ENCODE data around the gene CPLX1. TPM values are rescaled to one million over a fixed set of nuclear protein-coding genes. Genes with fewer than 3 reads are reported as not detected.
"Not testable (repeated sequence)": the region's sequence is repeated elsewhere in the genome, so short reads cannot be mapped to it uniquely, and the experiment has no call there.

Gene CPLX1
- total and polyA plus RNA-seq, 9 donors: 0.09 to 0.91 (median 0.27) TPM

DNA sequence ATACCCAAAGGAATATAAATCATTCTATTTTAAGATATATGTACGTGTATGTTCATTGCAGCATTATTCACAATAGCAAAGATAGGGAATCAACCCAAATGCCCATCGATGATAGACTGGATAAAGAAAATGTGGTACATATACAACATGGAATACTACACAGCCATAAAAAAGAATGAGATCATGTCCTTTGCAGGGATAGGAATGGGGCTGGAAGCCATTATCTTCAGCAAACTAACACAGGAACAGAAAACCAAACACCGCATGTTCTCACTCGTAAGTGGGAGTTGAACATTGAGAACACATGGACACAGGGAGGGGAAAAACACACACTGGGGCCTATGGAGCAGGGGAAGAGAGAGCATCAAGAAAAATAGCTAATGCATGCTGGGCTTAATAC, 18.9 kb downstream of the CPLX1 start:
- H3K4me3 ChIP-seq (ENCODE audit: low read length); H3K27me3 ChIP-seq (ENCODE audit: control insufficient read depth, insufficient read depth, low read length); DNase-seq; H3K27ac ChIP-seq (ENCODE audit: low read length); H3K36me3 ChIP-seq (ENCODE audit: control insufficient read depth, insufficient read depth, low read length); H3K4me1 ChIP-seq (ENCODE audit: control insufficient read depth, insufficient read depth, low read length); H3K9me3 ChIP-seq (replicated peaks; ENCODE audit: control insufficient read depth, low read depth, low read length): not testable (repeated sequence)
- WGBS (ENCODE audit: insufficient coverage): no CpG with 5 or more reads among the region's 4 CpGs

DNA sequence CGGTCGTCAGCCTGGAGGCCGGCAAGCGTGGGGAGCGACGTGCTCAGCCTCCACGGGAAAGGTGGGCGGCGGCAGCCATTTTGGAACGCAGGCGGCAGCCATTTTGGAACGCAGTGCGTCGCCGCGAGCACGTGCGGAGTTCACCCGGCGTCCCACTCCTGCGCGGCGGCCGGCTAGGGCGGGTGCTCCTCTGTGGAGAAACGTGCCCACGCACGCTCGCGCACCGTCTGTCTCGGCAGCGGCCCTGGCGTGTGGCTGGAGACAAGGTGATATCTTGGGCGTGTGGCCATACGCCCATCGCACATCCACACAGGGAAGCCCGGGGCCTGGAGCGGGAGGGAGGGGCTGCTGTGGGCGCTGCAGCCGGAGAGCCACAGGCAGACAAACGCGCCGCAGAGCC, 21.1 kb downstream of the CPLX1 start:
- Histone ChIP-seq H3K4me3 (ENCODE audit: low read length) (no peak overlapping the region), H3K9me3 (replicated peaks; ENCODE audit: control insufficient read depth, low read depth, low read length) (peaks cover 3% of the 10 kb centered on the region), H3K27me3 (ENCODE audit: control insufficient read depth, insufficient read depth, low read length) (no peaks in the 10 kb centered on the region), H3K36me3 (ENCODE audit: control insufficient read depth, insufficient read depth, low read length) (no peaks in the 10 kb centered on the region), H3K27ac (ENCODE audit: low read length) (no peak overlapping the region), H3K4me1 (ENCODE audit: control insufficient read depth, insufficient read depth, low read length) (no peaks in the 10 kb centered on the region)
- DNase-seq: no peak
- 71% methylated on average over 36 of the region's 44 CpGs for WGBS (ENCODE audit: insufficient coverage)

DNA sequence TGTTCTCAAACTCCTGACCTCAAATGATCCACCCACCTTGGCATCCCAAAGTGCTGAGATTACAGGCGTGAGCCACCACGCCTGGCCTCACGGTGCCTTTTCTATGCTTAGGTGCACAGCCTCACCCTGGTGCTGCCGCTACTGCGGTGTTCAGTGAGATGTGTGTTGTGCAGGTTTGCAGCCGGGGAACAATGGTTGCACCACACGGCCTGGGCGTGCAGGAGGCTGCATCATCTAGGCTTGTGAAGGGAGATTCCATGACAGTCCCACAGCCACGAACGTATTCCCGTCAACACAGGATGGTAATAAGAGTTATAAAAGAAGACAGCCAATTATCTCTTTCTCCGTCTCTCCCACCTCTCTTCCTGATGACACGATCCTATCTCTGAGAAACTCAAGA, 22.0 kb downstream of the CPLX1 start:
- Histone ChIP-seq H3K4me1 (ENCODE audit: control insufficient read depth, insufficient read depth, low read length) (no peaks in the 10 kb centered on the region), H3K9me3 (replicated peaks; ENCODE audit: control insufficient read depth, low read depth, low read length) (peaks cover 3% of the 10 kb centered on the region), H3K4me3 (ENCODE audit: low read length) (no peak overlapping the region), H3K36me3 (ENCODE audit: control insufficient read depth, insufficient read depth, low read length) (no peaks in the 10 kb centered on the region), H3K27me3 (ENCODE audit: control insufficient read depth, insufficient read depth, low read length) (no peaks in the 10 kb centered on the region), H3K27ac (ENCODE audit: low read length) (no peak overlapping the region)
- WGBS (ENCODE audit: insufficient coverage): 83% methylated on average over 9 of the region's 13 CpGs
- DNase-seq: no peak

DNA sequence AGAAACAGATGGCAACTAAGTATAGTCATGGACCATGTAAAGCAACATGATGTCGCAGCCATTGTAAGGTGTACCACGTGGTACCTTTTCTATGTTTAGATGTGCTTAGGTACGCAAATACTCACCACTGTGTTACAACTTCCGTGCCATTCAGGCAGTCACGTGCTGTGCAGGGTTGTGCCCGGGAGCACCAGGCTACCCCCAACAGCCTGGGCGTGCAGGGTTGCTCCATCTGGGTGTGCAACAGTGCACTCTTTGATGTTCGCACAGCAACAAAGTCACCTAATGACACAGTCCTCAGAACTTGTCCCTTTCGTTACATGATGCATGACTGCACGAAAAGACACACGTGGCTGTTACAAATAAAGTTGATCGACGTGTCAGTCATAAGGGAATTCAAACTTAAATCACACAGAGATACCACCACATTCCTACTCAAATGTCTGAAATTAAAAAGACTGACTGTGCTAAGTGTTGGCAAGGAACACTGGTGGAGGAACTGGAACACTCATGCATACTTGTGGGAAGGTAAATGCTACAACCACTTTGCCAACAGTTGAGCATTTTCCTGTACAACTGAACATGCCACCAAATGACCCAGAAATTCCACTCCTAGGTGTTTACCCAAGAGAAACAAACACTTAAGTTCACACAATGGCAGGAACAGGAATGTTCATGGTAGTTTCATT, 24.3 kb downstream of the CPLX1 start:
- Histone ChIP-seq H3K36me3 (ENCODE audit: control insufficient read depth, insufficient read depth, low read length) (no peaks in the 10 kb centered on the region), H3K9me3 (replicated peaks; ENCODE audit: control insufficient read depth, low read depth, low read length) (peaks cover 3% of the 10 kb centered on the region), H3K4me3 (ENCODE audit: low read length) (no peak overlapping the region), H3K4me1 (ENCODE audit: control insufficient read depth, insufficient read depth, low read length) (no peaks in the 10 kb centered on the region), H3K27me3 (ENCODE audit: control insufficient read depth, insufficient read depth, low read length) (peaks cover 13% of the 10 kb centered on the region), H3K27ac (ENCODE audit: low read length) (no peak overlapping the region)
- no peak for DNase-seq
- 79% methylated on average over 8 of the region's 13 CpGs for WGBS (ENCODE audit: insufficient coverage)

DNA sequence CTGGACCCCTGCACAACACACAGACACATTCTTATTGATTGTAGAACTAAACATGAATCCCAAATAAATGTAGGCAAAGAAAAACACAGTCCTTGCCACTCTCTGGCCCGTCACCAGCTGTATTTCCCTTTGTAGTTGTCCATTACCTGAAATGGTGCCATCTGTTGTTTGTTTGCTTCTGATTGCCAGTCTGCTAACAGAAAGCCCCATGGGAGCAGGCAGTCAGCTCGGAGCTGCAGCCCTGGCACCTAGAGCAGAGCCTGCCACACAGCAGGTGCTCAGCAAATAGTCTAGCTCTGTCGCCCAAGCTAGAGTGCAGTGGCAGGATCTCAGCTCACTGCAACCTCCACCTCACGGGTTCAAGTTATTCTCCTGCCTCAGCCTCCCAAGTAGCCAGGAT, 28.9 kb downstream of the CPLX1 start:
- 41% methylated on average over 3 of the region's 4 CpGs for WGBS (ENCODE audit: insufficient coverage)
- Histone ChIP-seq H3K4me3 (ENCODE audit: low read length) (no peak overlapping the region), H3K36me3 (ENCODE audit: control insufficient read depth, insufficient read depth, low read length) (no peaks in the 10 kb centered on the region), H3K9me3 (replicated peaks; ENCODE audit: control insufficient read depth, low read depth, low read length) (peaks cover 3% of the 10 kb centered on the region), H3K27ac (ENCODE audit: low read length) (no peak overlapping the region), H3K27me3 (ENCODE audit: control insufficient read depth, insufficient read depth, low read length) (peaks cover 58% of the 10 kb centered on the region), H3K4me1 (ENCODE audit: control insufficient read depth, insufficient read depth, low read length) (peaks cover 7% of the 10 kb centered on the region)
- no peak for DNase-seq

DNA sequence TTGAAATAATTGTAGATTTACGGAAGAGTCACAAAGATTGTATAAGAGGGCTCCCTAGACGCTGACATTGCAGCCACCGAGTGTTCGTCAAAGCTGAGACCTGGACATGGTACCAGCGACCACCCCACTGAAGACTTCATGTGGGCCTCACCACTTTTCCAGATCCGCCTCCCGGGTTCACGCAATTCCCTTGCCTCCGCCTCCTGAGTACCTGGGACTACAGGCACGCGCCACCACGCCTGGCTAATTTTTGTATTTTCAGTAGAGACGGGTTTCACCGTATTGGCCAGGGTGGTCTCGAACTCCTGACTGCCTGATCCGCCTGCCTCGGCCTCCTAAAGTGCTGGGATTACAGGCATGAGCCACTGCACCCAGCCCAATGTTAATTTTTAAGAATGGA, 29.7 kb downstream of the CPLX1 start:
- WGBS (ENCODE audit: insufficient coverage): 89% methylated on average over 15 of the region's 17 CpGs
- Histone ChIP-seq H3K27me3 (ENCODE audit: control insufficient read depth, insufficient read depth, low read length) (peaks cover 67% of the 10 kb centered on the region), H3K27ac (ENCODE audit: low read length) (no peak overlapping the region), H3K9me3 (replicated peaks; ENCODE audit: control insufficient read depth, low read depth, low read length) (no peaks in the 10 kb centered on the region), H3K36me3 (ENCODE audit: control insufficient read depth, insufficient read depth, low read length) (no peaks in the 10 kb centered on the region), H3K4me3 (ENCODE audit: low read length) (no peak overlapping the region), H3K4me1 (ENCODE audit: control insufficient read depth, insufficient read depth, low read length) (peaks cover 9% of the 10 kb centered on the region)
- no peak for DNase-seq

DNA sequence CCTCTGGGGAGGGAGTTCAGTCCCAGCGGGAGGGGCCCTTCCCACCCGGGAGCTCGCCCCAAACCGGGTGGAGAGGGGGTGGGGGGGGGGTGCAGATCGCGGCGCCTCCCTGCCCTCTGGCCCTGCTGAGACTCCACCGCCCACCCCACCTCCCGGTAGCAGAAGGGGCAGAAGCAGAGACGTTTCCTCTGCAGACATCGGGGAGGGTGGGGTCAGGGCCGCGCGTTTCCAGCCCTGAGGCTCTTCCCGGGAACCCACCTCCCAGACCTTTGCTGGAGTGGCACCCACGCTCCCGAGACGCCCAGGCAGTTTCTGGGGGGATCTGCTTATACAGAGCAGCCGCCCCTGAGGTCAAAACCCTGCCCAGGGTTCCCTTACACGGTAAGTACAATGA, 30.2 kb downstream of the CPLX1 start:
- no peaks in the 10 kb centered on the region for H3K36me3 ChIP-seq (ENCODE audit: control insufficient read depth, insufficient read depth, low read length)
- WGBS (ENCODE audit: insufficient coverage): 8% methylated on average over 6 of the region's 20 CpGs
- peaks cover 9% of the 10 kb centered on the region for H3K4me1 ChIP-seq (ENCODE audit: control insufficient read depth, insufficient read depth, low read length)
- no peak overlapping the region for H3K27ac ChIP-seq (ENCODE audit: low read length)
- H3K9me3 ChIP-seq (replicated peaks; ENCODE audit: control insufficient read depth, low read depth, low read length): no peaks in the 10 kb centered on the region
- H3K27me3 ChIP-seq (ENCODE audit: control insufficient read depth, insufficient read depth, low read length): peaks cover 70% of the 10 kb centered on the region
- DNase-seq: no peak
- no peak overlapping the region for H3K4me3 ChIP-seq (ENCODE audit: low read length)

DNA sequence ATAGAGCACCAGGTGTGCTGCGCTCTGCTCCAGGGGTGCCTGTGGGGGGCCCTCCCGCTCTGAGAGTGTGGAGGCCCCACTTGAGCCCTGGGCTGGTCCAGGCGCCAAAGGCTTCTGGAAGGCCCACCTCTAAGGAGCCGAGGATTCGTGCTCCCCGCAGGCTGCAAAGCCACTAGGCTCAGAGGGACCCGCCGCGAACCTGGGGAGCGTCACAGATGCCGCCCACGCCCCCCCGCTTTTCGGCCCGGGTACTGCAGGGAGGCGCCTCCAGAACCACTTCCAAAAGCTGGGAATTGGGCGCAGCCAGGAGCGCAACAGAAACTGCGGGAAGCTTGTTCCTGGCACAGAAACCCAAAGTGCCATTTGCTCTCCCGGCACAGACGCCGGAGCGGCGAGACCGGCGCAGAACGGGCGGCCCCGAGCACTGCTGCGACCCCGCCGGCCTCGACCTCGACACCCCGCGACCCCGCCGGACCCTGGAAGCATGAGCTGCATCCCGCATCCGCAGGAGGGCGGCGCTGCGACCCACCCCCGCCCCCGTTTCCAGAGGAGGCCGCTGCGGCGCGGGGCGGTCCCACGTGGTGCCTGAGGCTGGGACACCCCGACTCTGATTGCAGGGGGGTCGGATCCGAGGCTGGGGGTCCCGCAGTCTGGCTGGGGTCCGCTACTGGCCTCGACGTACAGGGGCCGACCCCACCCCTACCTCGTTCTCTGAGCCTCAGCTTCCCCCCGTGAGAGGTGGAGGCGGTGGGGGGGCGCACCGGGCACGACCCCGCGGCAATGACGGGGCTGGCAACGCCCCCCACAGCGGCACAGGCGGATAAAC, 30.8 kb downstream of the CPLX1 start:
- WGBS (ENCODE audit: insufficient coverage): 1% methylated on average over 55 of the region's 71 CpGs
- Histone ChIP-seq H3K9me3 (replicated peaks; ENCODE audit: control insufficient read depth, low read depth, low read length) (no peaks in the 10 kb centered on the region), H3K36me3 (ENCODE audit: control insufficient read depth, insufficient read depth, low read length) (no peaks in the 10 kb centered on the region), H3K27ac (ENCODE audit: low read length) (no peak overlapping the region), H3K4me1 (ENCODE audit: control insufficient read depth, insufficient read depth, low read length) (peaks cover 14% of the 10 kb centered on the region), H3K27me3 (ENCODE audit: control insufficient read depth, insufficient read depth, low read length) (peaks cover 73% of the 10 kb centered on the region), H3K4me3 (ENCODE audit: low read length) (no peak overlapping the region)
- no peak for DNase-seq

DNA sequence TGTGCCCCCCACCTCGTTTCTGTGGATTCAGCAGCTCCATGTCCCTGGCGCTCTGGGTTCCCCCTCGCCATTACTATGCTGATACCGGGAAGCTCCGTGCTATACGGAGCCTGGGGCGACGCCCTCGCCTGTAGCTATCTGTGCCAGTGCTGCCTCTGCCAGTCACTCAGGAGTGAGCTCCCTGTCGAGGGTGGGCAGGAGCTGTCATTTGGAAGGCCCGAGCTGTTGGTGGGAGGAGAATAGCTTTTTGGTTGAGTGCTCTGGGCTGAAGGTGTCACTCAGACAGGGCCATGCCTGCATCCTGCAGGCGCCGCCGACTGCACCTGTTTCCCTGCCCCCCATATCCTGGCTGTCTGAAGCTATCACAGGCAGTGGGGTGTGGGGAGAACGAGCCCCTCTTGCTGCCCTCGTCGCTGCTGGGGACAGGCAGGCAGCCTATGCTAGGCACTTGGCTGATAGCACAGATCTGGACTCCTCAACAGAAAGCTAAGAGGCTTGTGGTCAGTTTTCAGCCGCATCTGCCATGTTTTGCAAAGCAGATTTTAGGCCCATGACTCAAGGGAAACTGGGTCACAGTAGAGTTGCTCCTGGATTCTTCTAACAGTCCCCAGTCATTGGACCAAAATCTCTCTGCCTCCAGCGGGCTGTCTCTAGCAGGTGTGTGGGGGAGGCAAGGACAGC, 31.8 kb downstream of the CPLX1 start:
- Histone ChIP-seq H3K27me3 (ENCODE audit: control insufficient read depth, insufficient read depth, low read length) (peaks cover 74% of the 10 kb centered on the region), H3K4me1 (ENCODE audit: control insufficient read depth, insufficient read depth, low read length) (peaks cover 19% of the 10 kb centered on the region), H3K4me3 (ENCODE audit: low read length) (no peak overlapping the region), H3K9me3 (replicated peaks; ENCODE audit: control insufficient read depth, low read depth, low read length) (no peaks in the 10 kb centered on the region), H3K27ac (ENCODE audit: low read length) (no peak overlapping the region), H3K36me3 (ENCODE audit: control insufficient read depth, insufficient read depth, low read length) (no peaks in the 10 kb centered on the region)
- no peak for DNase-seq
- 21% methylated on average over 13 of the region's 19 CpGs for WGBS (ENCODE audit: insufficient coverage)
